Body of pancreas (tissue), 4 donors: ENCODE data around the gene GNG4.
A peak's percentile ranks its signal among the peaks of the same experiment; 100 is the strongest.

Experiments used
- CTCF ChIP-seq, 7 experiments: fragments of 450-650 bp in 4 of 7; fragments of 200-600 bp in 3 of 7; sonication (generic) in 3 of 7; IDR thresholded peaks; one replicate each; pipeline ENCODE4 v1.5.1; 2016 to 2019; ENCODE audit warnings: antibody characterized with exemption in 7 of 7
- POLR2A ChIP-seq, 3 donors: fragments of 450-650 bp; IDR thresholded peaks; one replicate each; pipeline ENCODE4 v1.6.1; 2016; ENCODE audit warnings: antibody characterized with exemption in 3 of 3, mild to moderate bottlenecking in 2 of 3

DNA sequence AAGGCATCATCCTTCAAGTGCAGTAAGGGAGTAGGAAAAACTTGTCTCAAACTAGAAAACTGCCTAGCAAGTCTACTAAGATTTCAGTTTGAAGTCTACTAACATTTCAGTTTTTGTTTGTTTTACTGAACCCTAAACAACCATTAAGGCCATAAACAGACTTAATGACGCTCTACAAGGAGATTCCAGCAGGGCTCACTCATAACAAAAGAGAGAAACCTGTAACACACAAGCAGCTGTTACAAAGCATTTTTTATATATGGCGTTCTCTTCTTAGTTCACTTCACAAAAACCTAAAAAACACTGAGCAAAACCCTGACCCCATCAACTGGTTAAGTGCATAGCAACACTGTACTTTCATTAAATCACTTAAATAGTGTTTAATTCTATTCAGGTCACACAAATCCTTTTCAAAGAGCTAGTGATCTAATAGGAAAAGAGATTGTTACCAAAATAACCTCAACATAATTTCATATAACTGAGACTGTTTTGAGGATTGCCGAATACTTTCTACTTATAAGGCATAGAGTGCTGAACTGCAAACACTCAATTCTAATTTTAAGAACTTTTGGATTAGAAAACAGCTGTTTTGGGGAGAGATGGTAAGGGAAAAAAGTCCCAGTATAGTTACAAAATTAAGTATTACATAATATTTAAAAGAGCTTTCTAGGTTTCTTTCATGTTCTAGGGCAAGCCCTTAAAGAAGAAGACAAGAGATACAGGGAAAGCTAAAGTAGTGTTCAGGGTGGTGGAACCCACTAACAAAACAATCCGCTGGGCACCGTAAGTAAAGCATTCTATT is 146.8 kb downstream of the GNG4 start:
- TF ChIP-seq POLR2A (IDR thresholded peaks at IDR 0.05) (peak in 1 of 3 donors; percentile 42), CTCF (IDR thresholded peaks at IDR 0.05) (no peak)
